GM19035 (cell line): Measurements from ENCODE around the gene MAGEA11.
"Not testable (repeated sequence)": the region's sequence is repeated elsewhere in the genome, so short reads cannot be mapped to it uniquely, and the experiment has no call there.

ENCODE experiments used
- ATAC-seq: cut with Tn5 transposase; IDR thresholded peaks from one replicate; pipeline ENCODE4 v1.9.1; 2021; ENCODE audit not compliant: unreplicated experiment

MAGEA11 gene

GRCh38 chrX:149711545-149712236 is at the start of gene MAGEA11:
MAGEA11 (plus strand) TSS chrX:149712060; CDS start chrX:149713160, 1,100 bp downstream.
- ATAC-seq = no peak

GRCh38 chrX:149675088-149675487 is 36.8 kb upstream of the MAGEA11 start:
- not testable (repeated sequence) for ATAC-seq

- ATAC-seq = not testable (repeated sequence)
Measured at GRCh38 chrX:149675554-149675953, 36.3 kb upstream of the MAGEA11 start.

DNA sequence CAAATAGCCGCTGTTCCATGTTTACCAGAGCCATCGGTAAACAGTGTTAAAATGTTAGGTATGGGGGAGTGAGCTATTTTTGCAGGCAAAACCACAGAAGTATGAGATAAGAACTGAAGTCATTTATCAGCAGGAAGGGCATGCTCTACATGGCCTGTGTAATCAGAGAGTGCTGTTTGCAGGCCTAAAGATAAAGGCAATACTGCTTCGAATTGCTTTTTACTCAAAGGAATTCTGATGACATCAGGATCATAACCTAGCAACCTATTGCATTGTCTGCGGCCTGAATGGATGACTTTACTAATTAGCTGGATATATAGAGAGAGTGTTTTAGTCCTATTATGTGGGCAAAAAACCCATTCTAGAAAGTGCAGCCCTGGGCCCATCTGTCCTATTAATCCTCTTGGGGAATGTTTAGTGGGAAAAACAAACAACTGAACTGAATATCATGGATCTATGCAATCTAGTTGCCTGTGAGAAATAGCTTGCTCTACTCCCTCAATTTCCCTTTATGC is 32.6 kb upstream of the MAGEA11 start:
- ATAC-seq = not testable (repeated sequence)

- no peak for ATAC-seq
Measured at GRCh38 chrX:149681182-149681581, 30.7 kb upstream of the MAGEA11 start.

DNA sequence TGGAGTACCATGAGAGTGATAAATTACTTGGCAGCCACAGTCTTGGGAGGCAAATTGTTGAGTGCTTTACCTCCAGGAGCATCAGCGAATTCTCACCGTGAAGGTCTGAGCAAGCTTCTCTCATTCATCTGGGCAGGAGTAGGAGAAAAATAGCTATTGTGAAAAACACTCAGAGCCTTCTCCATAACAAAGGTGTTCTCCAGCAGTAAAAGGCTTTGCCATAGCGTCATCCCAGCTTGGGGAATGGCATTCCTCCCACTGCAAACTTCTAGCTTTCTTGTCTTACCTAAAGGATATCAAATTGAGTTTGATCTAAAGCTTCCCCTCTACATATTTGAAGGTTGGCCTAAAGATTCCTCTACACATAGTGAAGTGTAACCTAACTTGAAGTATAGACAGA is 29.8 kb upstream of the MAGEA11 start:
- no peak for ATAC-seq

DNA sequence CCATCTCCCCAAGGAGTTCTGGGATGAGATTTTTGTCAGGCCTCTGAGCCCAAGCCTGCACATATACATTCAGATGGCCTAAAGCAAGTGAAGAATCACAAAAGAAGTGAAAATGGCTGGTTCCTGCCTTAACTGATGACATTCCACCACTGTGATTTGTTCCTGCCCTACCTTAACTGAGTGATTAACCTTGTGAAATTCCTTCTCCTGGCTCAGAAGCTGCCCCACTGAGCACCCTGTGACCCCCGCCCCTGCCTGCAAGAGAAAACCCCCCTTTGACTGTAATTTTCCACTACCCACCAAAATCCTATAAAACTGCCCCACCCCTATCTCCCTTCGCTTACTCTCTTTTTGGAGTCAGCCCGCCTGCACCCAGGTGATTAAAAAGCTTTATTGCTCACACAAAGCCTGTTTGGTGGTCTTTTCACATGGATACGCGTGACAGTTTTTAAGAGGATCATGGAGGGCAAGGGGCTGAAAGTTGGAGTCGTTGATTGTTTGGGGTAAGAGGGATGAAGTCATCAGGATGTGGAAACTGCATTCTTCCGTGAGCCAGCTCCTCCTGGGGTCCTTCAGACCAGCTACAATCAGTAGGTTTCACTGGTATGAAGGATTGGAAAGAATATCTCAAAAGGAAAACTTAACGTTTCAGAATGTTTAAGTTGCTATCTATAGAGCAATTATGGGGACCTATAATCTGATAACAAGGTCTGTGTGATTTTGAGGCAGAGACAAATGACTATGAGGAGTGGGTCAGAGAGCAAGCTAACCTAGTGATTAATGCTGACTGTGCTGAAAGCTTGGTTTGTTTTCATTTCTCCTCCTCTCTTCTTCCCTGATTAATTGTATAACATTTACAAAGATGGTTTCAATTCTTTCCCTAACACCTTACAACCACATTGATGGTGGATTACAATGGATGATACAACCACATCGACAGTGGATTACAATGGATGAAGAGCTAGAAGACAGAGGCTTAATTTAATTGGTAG is 28.6 kb upstream of the MAGEA11 start:
- no peak for ATAC-seq

GRCh38 chrX:149683966-149684730 is 27.7 kb upstream of the MAGEA11 start:
- ATAC-seq = no peak

GRCh38 chrX:149687991-149688390 is 23.9 kb upstream of the MAGEA11 start:
- ATAC-seq = no peak

DNA sequence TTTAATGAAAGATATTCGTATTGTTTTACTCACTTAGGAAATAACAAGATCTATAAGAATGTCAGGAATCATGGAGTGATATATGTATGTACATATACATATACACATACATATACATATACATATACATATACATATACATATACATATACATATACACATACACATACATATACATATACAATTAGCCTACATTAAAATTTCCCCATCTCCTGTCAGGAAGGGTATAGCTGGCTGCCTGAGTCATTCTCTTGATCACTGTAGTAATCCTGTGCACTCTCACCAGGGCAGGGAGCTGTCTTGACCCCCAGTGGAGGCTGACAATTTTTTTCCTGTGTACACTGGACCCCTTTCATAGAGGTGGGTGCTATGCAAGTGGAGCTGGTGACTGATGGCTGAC is 23.3 kb upstream of the MAGEA11 start:
- ATAC-seq = no peak

- ATAC-seq = no peak
Measured at GRCh38 chrX:149691794-149692193, 20.1 kb upstream of the MAGEA11 start.

DNA sequence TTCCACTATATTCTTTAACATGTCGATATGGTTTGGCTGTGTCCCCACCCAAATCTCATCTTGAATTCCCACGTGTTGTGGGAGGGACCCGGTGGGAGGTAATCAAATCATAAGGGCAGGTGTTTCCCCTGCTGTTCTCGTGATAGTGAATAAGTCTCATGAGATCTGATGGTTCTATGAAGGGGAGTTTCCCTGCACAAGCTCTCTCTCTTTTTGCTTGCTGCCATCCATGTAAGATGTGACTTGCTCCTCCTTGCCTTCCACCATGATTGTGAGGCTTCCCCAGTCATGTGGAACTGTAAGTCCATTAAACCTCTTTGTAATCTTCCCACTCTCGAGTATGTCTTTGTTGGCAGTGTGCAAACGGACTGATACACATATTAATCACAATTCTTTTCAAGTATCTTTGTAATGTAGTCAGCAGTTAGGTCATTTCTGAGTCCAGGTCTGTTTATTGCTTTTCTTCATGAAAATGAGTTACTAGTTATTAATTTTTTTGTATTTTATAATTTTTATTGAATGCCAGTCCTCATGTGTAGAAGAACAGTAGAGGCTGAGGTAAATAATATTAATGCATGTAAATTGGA is 19.1 kb upstream of the MAGEA11 start:
- ATAC-seq = not testable (repeated sequence)

DNA sequence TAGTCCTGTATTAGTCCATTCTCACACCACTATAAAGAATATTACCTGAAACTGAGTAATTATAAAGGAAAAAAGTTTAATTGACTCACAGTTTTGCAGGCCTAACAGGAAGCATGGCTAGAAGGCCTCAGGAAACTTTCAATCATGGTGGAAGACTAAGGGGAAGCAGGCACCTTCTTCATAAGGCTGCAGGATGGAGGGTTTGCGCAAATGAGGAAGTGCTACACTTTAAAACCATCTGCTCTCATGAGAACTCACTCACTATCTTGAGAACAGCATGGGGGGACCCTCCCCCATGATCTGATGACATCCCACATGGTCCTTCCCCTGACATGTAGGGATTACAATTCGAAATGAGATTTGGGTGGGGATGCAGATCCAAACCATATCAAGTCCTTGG is 12.1 kb upstream of the MAGEA11 start:
- no peak for ATAC-seq

GRCh38 chrX:149704664-149705063 is 7.2 kb upstream of the MAGEA11 start:
- ATAC-seq = no peak

GRCh38 chrX:149707147-149707901 is 4.5 kb upstream of the MAGEA11 start:
- ATAC-seq = no peak

DNA sequence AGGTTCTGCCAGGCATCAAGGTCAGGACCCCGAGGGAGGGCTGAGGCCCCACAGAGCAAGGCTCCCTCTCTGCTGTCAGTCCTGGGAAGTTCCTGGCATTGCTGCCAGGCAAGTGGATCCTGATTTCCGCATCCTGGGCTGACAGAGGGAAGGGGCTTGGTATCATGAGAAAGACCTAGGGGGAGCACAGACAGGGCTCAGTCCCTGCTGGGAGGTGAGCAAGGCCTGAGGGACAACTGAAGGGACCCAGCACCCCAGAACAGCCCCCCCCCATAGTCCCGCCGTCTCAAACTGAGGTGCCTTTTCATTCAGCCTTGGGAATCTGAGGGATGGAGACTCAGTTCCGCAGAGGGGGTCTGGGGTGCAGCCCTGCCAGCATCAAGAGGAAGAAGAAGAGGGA is 971 bp downstream of the MAGEA11 start:
- ATAC-seq = no peak

GRCh38 chrX:149713279-149714050 is 1.6 kb downstream of the MAGEA11 start:
- ATAC-seq = no peak

DNA sequence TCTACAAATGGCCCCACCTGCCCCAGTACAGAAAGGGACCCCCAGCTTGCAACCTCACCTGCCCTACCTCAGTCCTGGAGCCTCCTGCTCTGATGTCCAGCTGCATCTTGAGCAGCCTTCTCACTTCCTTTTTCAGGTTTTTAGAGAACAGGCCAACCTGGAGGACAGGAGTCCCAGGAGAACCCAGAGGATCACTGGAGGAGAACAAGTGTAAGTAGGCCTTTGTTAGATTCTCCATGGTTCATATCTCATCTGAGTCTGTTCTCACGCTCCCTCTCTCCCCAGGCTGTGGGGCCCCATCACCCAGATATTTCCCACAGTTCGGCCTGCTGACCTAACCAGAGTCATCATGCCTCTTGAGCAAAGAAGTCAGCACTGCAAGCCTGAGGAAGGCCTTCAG is 3.6 kb downstream of the MAGEA11 start:
- ATAC-seq = no peak

GRCh38 chrX:149716632-149717031 is 4.8 kb downstream of the MAGEA11 start:
- no peak for ATAC-seq
